Measurements from ENCODE around the gene FPR3. TPM values are rescaled to one million over a fixed set of nuclear protein-coding genes. Genes with fewer than 3 reads are reported as not detected.

FPR3 gene
- total RNA-seq, 1 donor from 2014 or later, result not detected

- Histone ChIP-seq H3K27me3 (peaks cover 22% of the 10 kb centered on the region), H3K4me3 (no peak overlapping the region), H3K79me2 (ENCODE audit: low read depth) (no peaks in the 10 kb centered on the region), H3K9ac (no peak overlapping the region), H3K27ac (no peak overlapping the region), H3K4me1 (no peaks in the 10 kb centered on the region), H4K20me1 (ENCODE audit: low read depth) (no peaks in the 10 kb centered on the region), H3K4me2 (no peak overlapping the region), H2AFZ (replicated peaks) (no peak overlapping the region), H3K36me3 (no peaks in the 10 kb centered on the region), H3K9me3 (ENCODE audit: low read depth) (no peaks in the 10 kb centered on the region), H3F3A (ENCODE audit: low read depth) (no peaks in the 10 kb centered on the region)
- TF ChIP-seq CTCF (IDR thresholded peaks at IDR 0.05) (no peak), EZH2 (IDR thresholded peaks at IDR 0.05) (no peak), EZH2phosphoT487 (IDR thresholded peaks at IDR 0.05) (no peak)
- Mint-ChIP-seq H3K36me3 (no peaks in the 10 kb centered on the region), H3K4me1 (no peaks in the 10 kb centered on the region), H3K4me3 (no peak overlapping the region), H3K9me3 (no peaks in the 10 kb centered on the region), H3K27ac (no peak overlapping the region), H3K27me3 (ENCODE audit: insufficient read depth, low read depth) (peaks cover 9% of the 10 kb centered on the region)
- no peak for DNase-seq (ENCODE audit: low spot score)
These were observed 15.3 kb upstream of the FPR3 start for GRCh38 chr19:51779703-51780102.

- Histone ChIP-seq H3K36me3 (no peaks in the 10 kb centered on the region), H3K27ac (no peak overlapping the region), H3K9ac (no peak overlapping the region), H3K79me2 (ENCODE audit: low read depth) (no peaks in the 10 kb centered on the region), H3K4me1 (no peaks in the 10 kb centered on the region), H2AFZ (replicated peaks) (no peak overlapping the region), H3K4me2 (no peak overlapping the region), H3K9me3 (ENCODE audit: low read depth) (no peaks in the 10 kb centered on the region), H3K27me3 (peaks cover 22% of the 10 kb centered on the region), H3F3A (ENCODE audit: low read depth) (no peaks in the 10 kb centered on the region), H3K4me3 (no peak overlapping the region), H4K20me1 (ENCODE audit: low read depth) (no peaks in the 10 kb centered on the region)
- H3K27me3 Mint-ChIP-seq (ENCODE audit: insufficient read depth, low read depth), result peaks cover 9% of the 10 kb centered on the region
- no peaks in the 10 kb centered on the region for H3K9me3 Mint-ChIP-seq
- H3K36me3 Mint-ChIP-seq, result no peaks in the 10 kb centered on the region
- H3K4me1 Mint-ChIP-seq, result no peaks in the 10 kb centered on the region
- no peak overlapping the region for H3K27ac Mint-ChIP-seq
- H3K4me3 Mint-ChIP-seq, result no peak overlapping the region
- no peak for TF ChIP-seq EZH2phosphoT487 (IDR thresholded peaks at IDR 0.05)
- TF ChIP-seq EZH2 (IDR thresholded peaks at IDR 0.05), result no peak
- TF ChIP-seq CTCF (IDR thresholded peaks at IDR 0.05), result no peak
- DNase-seq (ENCODE audit: low spot score), result no peak
These were observed 14.7 kb upstream of the FPR3 start for GRCh38 chr19:51780270-51780669.

- no peak for TF ChIP-seq CTCF (IDR thresholded peaks at IDR 0.05)
- TF ChIP-seq EZH2phosphoT487 (IDR thresholded peaks at IDR 0.05), result no peak
- no peak for TF ChIP-seq EZH2 (IDR thresholded peaks at IDR 0.05)
- Mint-ChIP-seq H3K9me3 (no peaks in the 10 kb centered on the region), H3K27me3 (ENCODE audit: insufficient read depth, low read depth) (peaks cover 9% of the 10 kb centered on the region), H3K4me3 (no peak overlapping the region), H3K27ac (no peak overlapping the region), H3K36me3 (no peaks in the 10 kb centered on the region), H3K4me1 (no peaks in the 10 kb centered on the region)
- H3K4me1 ChIP-seq, result no peaks in the 10 kb centered on the region
- no peaks in the 10 kb centered on the region for H3K79me2 ChIP-seq (ENCODE audit: low read depth)
- no peak overlapping the region for H3K4me2 ChIP-seq
- H3K4me3 ChIP-seq, result no peak overlapping the region
- H3K36me3 ChIP-seq, result no peaks in the 10 kb centered on the region
- no peaks in the 10 kb centered on the region for H4K20me1 ChIP-seq (ENCODE audit: low read depth)
- no peak overlapping the region for H3K9ac ChIP-seq
- H3F3A ChIP-seq (ENCODE audit: low read depth), result no peaks in the 10 kb centered on the region
- DNase-seq (ENCODE audit: low spot score), result no peak
- no peaks in the 10 kb centered on the region for H3K9me3 ChIP-seq (ENCODE audit: low read depth)
- H2AFZ ChIP-seq (replicated peaks), result no peak overlapping the region
- H3K27me3 ChIP-seq, result peaks cover 22% of the 10 kb centered on the region
- no peak overlapping the region for H3K27ac ChIP-seq
These were observed 13.0 kb upstream of the FPR3 start for GRCh38 chr19:51781999-51782398.
